H1 (cell line): ENCODE data around the gene SLC26A11. TPM values are rescaled to one million over a fixed set of nuclear protein-coding genes. Genes with fewer than 3 reads are reported as not detected.

Source experiments
- ATF2 ChIP-seq: IDR thresholded peaks from 2 replicates; pipeline ENCODE4 v1.6.1; 2012; ENCODE audit warnings: low read length, inconsistent platforms
- CREB1 ChIP-seq: IDR thresholded peaks from 2 replicates; pipeline ENCODE4 v1.6.1; 2012; ENCODE audit warnings: inconsistent platforms
- CTCF ChIP-seq, 3 experiments: IDR thresholded peaks; 1 replicate in 2 of 3; 2 replicates in 1 of 3; pipeline versions ENCODE4 v1.5.1 to v1.6.1; 2011; ENCODE audit warnings: low read length in 3 of 3, mild to moderate bottlenecking in 3 of 3, inconsistent platforms in 2 of 3, low read depth in 1 of 3, moderate library complexity in 1 of 3; ENCODE audit not compliant: insufficient read depth in 1 of 3; ENCODE audit errors: control extremely low read depth in 1 of 3
- KDM1A ChIP-seq: fragments of 200-600, 300-600 bp; sonication (generic); IDR thresholded peaks from 2 replicates; pipeline ENCODE4 v1.7.1; 2016; ENCODE audit warnings: mild to moderate bottlenecking, low read length, borderline replicate concordance
- polyA plus RNA-seq, 7 experiments: library from polyadenylated mRNA; depleted of rRNA in 3 of 7; stranded (reverse) in 5 of 7; unstranded in 2 of 7; fragments of >200 nt in 5 of 7; fragments of 200-250 nt in 2 of 7; gene quantifications; 1 replicate in 5 of 7; 2 replicates in 1 of 7; 4 replicates in 1 of 7; pipeline versions ENCODE4 v1.2.1 to v1.2.3, GENCODE V29; 2011 to 2013; ENCODE audit warnings: missing spikeins in 2 of 7, mixed read lengths in 2 of 7
- total RNA-seq: library from RNA; stranded (reverse); fragmentation: NEBNext Ultra II Directional; extraction: Animal tissue kit (Norgen Biotek cat#: 25700); gene quantifications from 2 replicates; pipeline ENCODE4 v1.2.1, GENCODE V29; 2021

Gene SLC26A11
- total and polyA plus RNA-seq, 2 of the 8 experiments (the other 6 are each of a cell fraction or from before 2014, with no cell fraction given), result 15.5 to 25.9 TPM

- TF ChIP-seq CTCF (IDR thresholded peaks at IDR 0.05; ENCODE audit: control extremely low read depth in 1 of 3, insufficient read depth in 1 of 3, low read depth in 1 of 3, low read length in 3 of 3), result no peak
- TF ChIP-seq ATF2, result no peak
- no peak for TF ChIP-seq KDM1A
- TF ChIP-seq CREB1, result no peak
Observed at GRCh38 chr17:80210348-80211108, 9.7 kb upstream of the SLC26A11 start (continued).
